IMR-90 (cell line): ENCODE measurements around the gene PAFAH1B1. TPM values are rescaled to one million over a fixed set of nuclear protein-coding genes. Genes with fewer than 3 reads are reported as not detected.

Source experiments
- ATAC-seq: fragments of 200-7000 bp; cut with Tn5 transposase; 2 replicates; pipeline ENCODE4 v1.9.1; 2020; ENCODE audit warnings: low read depth, mild to moderate bottlenecking, moderate library complexity
- BruUV-seq: library from RNA; stranded (reverse); fragments of 400-500 nt; replicated peaks from 2 replicates; lab custom pipeline; 2021; lab: Mats Ljungman, UMichigan
- CTCF ChIA-PET: fragments of 300-600 bp; formaldehyde crosslinking; extraction: SDS; loops from one replicate; lab custom pipeline; 2021; ENCODE audit warnings: antibody characterized with exemption; lab: Yijun Ruan, JAX
- POLR2A ChIA-PET: fragments of 300-600 bp; sonication (Branson Sonifier 250); formaldehyde crosslinking; loops from one replicate; lab custom pipeline; 2022; ENCODE audit warnings: antibody characterized with exemption; ENCODE audit not compliant: unreplicated experiment; lab: Charles Lee
- DNase-seq: peaks from one replicate; pipeline ENCODE4 v3.0.0; 2013
- H2AFZ ChIP-seq: replicated peaks from 2 replicates; pipeline ENCODE3; 2013; ENCODE audit warnings: low read length, mild to moderate bottlenecking; ENCODE audit not compliant: poor library complexity
- H2AK5ac ChIP-seq: 2 replicates; pipeline ENCODE4 v1.6.1; 2013; ENCODE audit warnings: low read depth, low read length, inconsistent platforms
- H2AK9ac ChIP-seq: replicated peaks from 2 replicates; pipeline ENCODE3; 2013; ENCODE audit warnings: mild to moderate bottlenecking, low read depth, low read length, moderate library complexity; ENCODE audit not compliant: poor library complexity
- H2BK120ac ChIP-seq: 2 replicates; pipeline ENCODE4 v1.6.1; 2013; ENCODE audit warnings: low read depth, low read length, inconsistent platforms
- H2BK15ac ChIP-seq: 3 replicates; pipeline ENCODE4 v1.6.1; 2013; ENCODE audit warnings: low read depth, low read length, inconsistent platforms
- H2BK20ac ChIP-seq: 2 replicates; pipeline ENCODE4 v1.6.1; 2013; ENCODE audit warnings: low read depth, mild to moderate bottlenecking, inconsistent platforms, low read length, moderate library complexity
- H2BK5ac ChIP-seq: 2 replicates; pipeline ENCODE4 v1.6.1; 2013; ENCODE audit warnings: mild to moderate bottlenecking, low read depth, low read length, inconsistent platforms; ENCODE audit not compliant: poor library complexity, severe bottlenecking
- H3K14ac ChIP-seq: replicated peaks from 2 replicates; pipeline ENCODE4 v1.6.1; 2013; ENCODE audit warnings: low read depth, low read length, inconsistent platforms
- H3K18ac ChIP-seq: 2 replicates; pipeline ENCODE4 v1.6.1; 2013; ENCODE audit warnings: low read depth, low read length, control low read depth
- H3K23ac ChIP-seq: 2 replicates; pipeline ENCODE4 v1.6.1; 2013; ENCODE audit warnings: low read depth, low read length, inconsistent platforms
- H3K27ac ChIP-seq: 2 replicates; pipeline ENCODE4 v1.5.1; 2013; ENCODE audit warnings: mild to moderate bottlenecking, control low read depth, low read length; ENCODE audit not compliant: insufficient read depth
- H3K27me3 ChIP-seq: 2 replicates; pipeline ENCODE4 v1.6.1; 2013; ENCODE audit warnings: low read length; ENCODE audit not compliant: control insufficient read depth, insufficient read depth
- H3K36me3 ChIP-seq: 2 replicates; pipeline ENCODE4 v1.6.1; 2013; ENCODE audit warnings: low read length, mixed read lengths; ENCODE audit not compliant: control insufficient read depth, insufficient read depth
- H3K4ac ChIP-seq: 2 replicates; pipeline ENCODE4 v1.6.1; 2013; ENCODE audit warnings: low read depth, low read length, inconsistent platforms
- H3K4me1 ChIP-seq: 2 replicates; pipeline ENCODE4 v1.6.1; 2013; ENCODE audit warnings: low read length, mixed read lengths; ENCODE audit not compliant: control insufficient read depth, insufficient read depth
- H3K4me2 ChIP-seq: 2 replicates; pipeline ENCODE4 v1.6.1; 2013; ENCODE audit warnings: low read depth, mild to moderate bottlenecking, control low read depth, low read length, moderate library complexity
- H3K4me3 ChIP-seq: 2 replicates; pipeline ENCODE4 v1.5.1; 2013; ENCODE audit warnings: low read depth, mild to moderate bottlenecking, control low read depth, low read length, moderate library complexity; ENCODE audit not compliant: insufficient read depth
- H3K56ac ChIP-seq: 2 replicates; pipeline ENCODE4 v1.6.1; 2013; ENCODE audit warnings: low read length, inconsistent platforms; ENCODE audit not compliant: insufficient read depth; ENCODE audit errors: extremely low read depth
- H3K79me1 ChIP-seq, 2 experiments: 2 replicates each; pipeline ENCODE4 v1.6.1; 2013; ENCODE audit warnings: low read length in 2 of 2, inconsistent platforms in 1 of 2, low read depth in 1 of 2
- H3K9ac ChIP-seq: 2 replicates; pipeline ENCODE4 v1.6.1; 2013; ENCODE audit warnings: low read depth, low read length, control low read depth
- H3K9me1 ChIP-seq: 2 replicates; pipeline ENCODE4 v1.6.1; 2013; ENCODE audit warnings: low read length, inconsistent platforms; ENCODE audit not compliant: insufficient read depth
- H3K9me3 ChIP-seq: 2 replicates; pipeline ENCODE4 v1.6.1; 2013; ENCODE audit warnings: low read length; ENCODE audit not compliant: control insufficient read depth, insufficient read depth
- H4K20me1 ChIP-seq: 2 replicates; pipeline ENCODE4 v1.6.1; 2013; ENCODE audit warnings: low read length, inconsistent platforms; ENCODE audit not compliant: insufficient read depth
- H4K5ac ChIP-seq: 2 replicates; pipeline ENCODE4 v1.6.1; 2013; ENCODE audit warnings: mild to moderate bottlenecking, low read depth, low read length, control low read depth
- H4K8ac ChIP-seq, 2 experiments: 2 replicates each; pipeline ENCODE4 v1.6.1; 2013; ENCODE audit warnings: low read depth in 2 of 2, low read length in 2 of 2, control low read depth in 1 of 2, inconsistent platforms in 1 of 2
- H4K91ac ChIP-seq: 2 replicates; pipeline ENCODE4 v1.6.1; 2013; ENCODE audit warnings: low read depth, low read length, inconsistent platforms; ENCODE audit not compliant: insufficient read depth
- BHLHE40 ChIP-seq: fragments of 150-350 bp; IDR thresholded peaks from 2 replicates; pipeline ENCODE4 v1.6.1; 2016; ENCODE audit warnings: mild to moderate bottlenecking, low read depth, low read length
- CHD1 ChIP-seq: IDR thresholded peaks from 2 replicates; pipeline ENCODE4 v1.6.1; 2012; ENCODE audit warnings: low read depth, low read length, improper control_type of control experiment
- FOS ChIP-seq: fragments of 150-350 bp; IDR thresholded peaks from 2 replicates; pipeline ENCODE4 v1.6.1; 2016; ENCODE audit warnings: low read depth, low read length
- MAFK ChIP-seq: IDR thresholded peaks from 2 replicates; pipeline ENCODE4 v1.6.1; 2012; ENCODE audit warnings: low read depth, low read length, improper control_type of control experiment
- MAZ ChIP-seq: IDR thresholded peaks from 2 replicates; pipeline ENCODE4 v1.6.1; 2012; ENCODE audit warnings: low read depth, mild to moderate bottlenecking, low read length, improper control_type of control experiment, moderate library complexity, borderline replicate concordance
- POLR2A ChIP-seq: IDR thresholded peaks from 2 replicates; pipeline ENCODE4 v1.6.1; 2012; ENCODE audit warnings: mild to moderate bottlenecking, low read depth, low read length
- RAD21 ChIP-seq: IDR thresholded peaks from 2 replicates; pipeline ENCODE4 v1.6.1; 2012; ENCODE audit warnings: low read length, improper control_type of control experiment
- RCOR1 ChIP-seq: IDR thresholded peaks from 2 replicates; pipeline ENCODE4 v1.6.1; 2012; ENCODE audit warnings: mild to moderate bottlenecking, low read length, improper control_type of control experiment; ENCODE audit not compliant: insufficient replicate concordance
- RFX5 ChIP-seq: IDR thresholded peaks from 2 replicates; pipeline ENCODE4 v1.8.0; 2012; ENCODE audit warnings: low read depth, mild to moderate bottlenecking, low read length, moderate library complexity
- SMC3 ChIP-seq: fragments of 150-350 bp; IDR thresholded peaks from 2 replicates; pipeline ENCODE4 v1.6.1; 2016; ENCODE audit warnings: low read depth, mild to moderate bottlenecking, antibody characterized with exemption, low read length, moderate library complexity
- WGBS, 2 experiments: methylation state at CpG; one replicate each; pipeline versions ENCODE4 v1.1.5 to v1.1.7; 2013; ENCODE audit warnings: missing lambda C conversion rate in 2 of 2; ENCODE audit not compliant: insufficient read length in 1 of 2; ENCODE audit errors: extremely low coverage in 2 of 2; 5-methylcytosine and 5-hydroxymethylcytosine counted together
- dilution Hi-C: fragments of 300-500 bp; cut with HindIII; formaldehyde crosslinking; loops from one replicate; pipeline ENCODE4 v1.14.3; 2018; ENCODE audit warnings: low sequenced_read_pairs; ENCODE audit not compliant: unreplicated experiment
- in situ Hi-C: fragments of 300-500 bp; cut with MboI; formaldehyde crosslinking; loops from 3 replicates; pipeline ENCODE4 v1.14.3; 2019; ENCODE audit warnings: low sequenced_read_pairs, inconsistent platforms, mixed read lengths
- intact Hi-C: fragments of 100-400 bp; cut with micrococcal nuclease; formaldehyde crosslinking; loops from 2 replicates; pipeline ENCODE4 v1.10.0; 2022
- polyA plus RNA-seq, 3 experiments: library from polyadenylated mRNA; depleted of rRNA; stranded (reverse); fragments of >200 nt; gene quantifications; 2 replicates each; pipeline ENCODE4 v1.2.3, GENCODE V29; 2012; ENCODE audit warnings: low replicate concordance in 1 of 3
- total RNA-seq: library from RNA; depleted of rRNA; stranded (reverse); fragments of >200 nt; gene quantifications from 2 replicates; pipeline ENCODE4 v1.2.3, GENCODE V29; 2012
- TF ChIP-seq, protein P1 (sequence below): conservative IDR thresholded peaks from 2 replicates; pipeline ENCODE4 v1.5.1; 2012; ENCODE audit warnings: mild to moderate bottlenecking, low read depth, low read length, improper control_type of control experiment
- TF ChIP-seq, protein P2 (sequence below): fragments of 150-350 bp; IDR thresholded peaks from 2 replicates; pipeline ENCODE4 v1.6.1; 2017; ENCODE audit warnings: mild to moderate bottlenecking, antibody characterized with exemption, low read length, low read depth

The PAFAH1B1 gene
- total and polyA plus RNA-seq, 2 of the 4 experiments (the other 2 are of a cell fraction): 64.5 to 127 TPM

DNA sequence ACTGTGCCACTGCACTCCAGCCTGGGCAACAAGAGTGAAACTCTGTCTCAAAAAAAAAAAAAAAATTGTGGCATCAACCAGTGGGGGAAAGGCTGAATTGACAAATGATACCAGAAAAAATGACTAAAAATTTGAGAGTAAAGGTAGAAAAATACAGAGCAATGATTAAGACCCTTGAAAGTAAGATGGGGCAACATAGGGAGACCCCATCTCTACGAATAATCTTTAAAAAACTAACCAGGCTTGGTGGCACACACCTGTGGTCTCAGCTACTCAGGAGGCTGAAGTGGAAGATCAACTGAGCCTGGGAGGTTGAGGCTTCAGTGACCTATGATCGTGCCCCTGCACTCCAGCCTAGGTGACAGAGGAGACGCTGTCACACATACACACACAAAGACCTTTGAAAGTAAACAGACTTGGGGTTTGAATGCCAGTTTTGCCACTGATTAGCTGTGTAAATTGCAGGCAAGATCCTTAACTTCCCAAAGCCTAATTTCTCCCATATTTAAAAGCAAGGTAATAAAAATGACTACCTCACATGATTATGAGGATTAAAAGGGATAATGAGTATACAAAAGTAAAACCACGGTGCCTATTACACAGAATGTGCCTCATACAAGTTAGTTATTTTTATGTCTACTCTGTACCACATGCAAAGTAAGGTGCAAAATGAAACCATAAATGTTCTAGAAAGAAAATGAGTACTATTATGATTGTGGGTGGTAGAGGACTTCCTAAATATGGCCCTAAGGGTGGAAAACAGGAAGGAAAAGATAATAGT lies 21.7 kb upstream of the PAFAH1B1 start:
- H2BK15ac ChIP-seq: no peak overlapping the region
- no peak overlapping the region for H2AFZ ChIP-seq
- TF ChIP-seq, protein P1, sequence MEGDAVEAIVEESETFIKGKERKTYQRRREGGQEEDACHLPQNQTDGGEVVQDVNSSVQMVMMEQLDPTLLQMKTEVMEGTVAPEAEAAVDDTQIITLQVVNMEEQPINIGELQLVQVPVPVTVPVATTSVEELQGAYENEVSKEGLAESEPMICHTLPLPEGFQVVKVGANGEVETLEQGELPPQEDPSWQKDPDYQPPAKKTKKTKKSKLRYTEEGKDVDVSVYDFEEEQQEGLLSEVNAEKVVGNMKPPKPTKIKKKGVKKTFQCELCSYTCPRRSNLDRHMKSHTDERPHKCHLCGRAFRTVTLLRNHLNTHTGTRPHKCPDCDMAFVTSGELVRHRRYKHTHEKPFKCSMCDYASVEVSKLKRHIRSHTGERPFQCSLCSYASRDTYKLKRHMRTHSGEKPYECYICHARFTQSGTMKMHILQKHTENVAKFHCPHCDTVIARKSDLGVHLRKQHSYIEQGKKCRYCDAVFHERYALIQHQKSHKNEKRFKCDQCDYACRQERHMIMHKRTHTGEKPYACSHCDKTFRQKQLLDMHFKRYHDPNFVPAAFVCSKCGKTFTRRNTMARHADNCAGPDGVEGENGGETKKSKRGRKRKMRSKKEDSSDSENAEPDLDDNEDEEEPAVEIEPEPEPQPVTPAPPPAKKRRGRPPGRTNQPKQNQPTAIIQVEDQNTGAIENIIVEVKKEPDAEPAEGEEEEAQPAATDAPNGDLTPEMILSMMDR: no peak
- TF ChIP-seq RCOR1 (no peak), BHLHE40 (no peak), SMC3 (no peak), MAZ (no peak), MAFK (no peak), POLR2A (no peak), FOS (no peak), RFX5 (no peak), CHD1 (no peak), RAD21 (no peak)
- TF ChIP-seq, protein P2, sequence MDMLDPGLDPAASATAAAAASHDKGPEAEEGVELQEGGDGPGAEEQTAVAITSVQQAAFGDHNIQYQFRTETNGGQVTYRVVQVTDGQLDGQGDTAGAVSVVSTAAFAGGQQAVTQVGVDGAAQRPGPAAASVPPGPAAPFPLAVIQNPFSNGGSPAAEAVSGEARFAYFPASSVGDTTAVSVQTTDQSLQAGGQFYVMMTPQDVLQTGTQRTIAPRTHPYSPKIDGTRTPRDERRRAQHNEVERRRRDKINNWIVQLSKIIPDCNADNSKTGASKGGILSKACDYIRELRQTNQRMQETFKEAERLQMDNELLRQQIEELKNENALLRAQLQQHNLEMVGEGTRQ: no peak
- H3K18ac ChIP-seq: no peak overlapping the region
- H3K4me3 ChIP-seq: no peak overlapping the region
- H4K5ac ChIP-seq: no peak overlapping the region
- WGBS, 2 experiments: no CpG with 5 or more reads among the region's 4 CpGs
- ATAC-seq (no peak), DNase-seq (no peak)
- H3K23ac ChIP-seq: no peak overlapping the region
- in situ Hi-C loops: no loop called here
- H3K27ac ChIP-seq: no peak overlapping the region
- no peak overlapping the region for H2BK120ac ChIP-seq
- H3K27me3 ChIP-seq: 0 out of 2 replicates have a peak, but pooled peaks cover 2% of the 10 kb centered on the region
- POLR2A ChIA-PET: no interaction called here
- H3K14ac ChIP-seq: no peak overlapping the region
- H2AK5ac ChIP-seq: no peak overlapping the region
- CTCF ChIA-PET: no interaction called here
- H2BK5ac ChIP-seq: no peak overlapping the region
- H4K91ac ChIP-seq: no peak overlapping the region
- H3K9me1 ChIP-seq: no peaks in the 10 kb centered on the region
- dilution Hi-C loops: no loop called here
- no peaks in the 10 kb centered on the region for H3K79me1 ChIP-seq
- H3K4ac ChIP-seq: no peak overlapping the region
- no peaks in the 10 kb centered on the region for H4K20me1 ChIP-seq
- H3K9me3 ChIP-seq: no peaks in the 10 kb centered on the region
- no peaks in the 10 kb centered on the region for H3K36me3 ChIP-seq
- no peaks in the 10 kb centered on the region for H3K4me1 ChIP-seq
- H3K9ac ChIP-seq: no peak overlapping the region
- H3K4me2 ChIP-seq: peak overlapping the region; percentile 45; the same call in 1 of the 2 replicates
- no peak overlapping the region for H2BK20ac ChIP-seq
- H3K56ac ChIP-seq: no peak overlapping the region
- BruUV-seq: no TSS peak
- intact Hi-C loops: loop anchor here (5.0 kb wide), 1 partner anchor 49 kb away; no protein-coding TSS in a partner anchor
- no peak overlapping the region for H4K8ac ChIP-seq
- no peak overlapping the region for H2AK9ac ChIP-seq
